SK-N-SH (cell line): Measurements from ENCODE around the gene PPP1R16B. TPM values are rescaled to one million over a fixed set of nuclear protein-coding genes. Genes with fewer than 3 reads are reported as not detected.

Source experiments
- CTCF ChIA-PET: fragments of 300-600, 350-600 bp; formaldehyde crosslinking; extraction: SDS; loops from one replicate; lab custom pipeline; 2021; lab: Yijun Ruan, JAX
- POLR2A ChIA-PET: fragments of 350-600 bp; sonication (Branson Sonifier 250); formaldehyde crosslinking; extraction: SDS; loops from one replicate; lab custom pipeline; 2020; ENCODE audit warnings: antibody characterized with exemption, inconsistent platforms; lab: Yijun Ruan, JAX
- DNase-seq: peaks from one replicate; pipeline ENCODE4 v3.0.0; 2012
- H2AFZ ChIP-seq: fragments of 200-600 bp; sonication (generic); 2 replicates; pipeline ENCODE4 v1.8.1; 2016; ENCODE audit warnings: antibody characterized with exemption, mild to moderate bottlenecking, low read depth
- H3F3A ChIP-seq: fragments of 200-600 bp; sonication (generic); replicated peaks from 2 replicates; pipeline ENCODE3; 2016; ENCODE audit warnings: antibody characterized with exemption, mild to moderate bottlenecking; ENCODE audit not compliant: insufficient read depth
- H3K27ac ChIP-seq, 2 experiments: fragments of 200-500 bp in 1 of 2; fragments of 200-600 bp in 1 of 2; sonication (Bioruptor generic) in 1 of 2; sonication (generic), shearing (Covaris generic) in 1 of 2; 2 replicates each; pipeline versions ENCODE4 v1.5.1 to v1.6.1; 2014 to 2016; ENCODE audit warnings: low read depth in 2 of 2, inconsistent platforms in 1 of 2, low read length in 1 of 2, mild to moderate bottlenecking in 1 of 2, mixed read lengths in 1 of 2
- H3K27me3 ChIP-seq: fragments of 200-600 bp; sonication (generic), shearing (Covaris generic); 2 replicates; pipeline ENCODE4 v1.6.1; 2016; ENCODE audit warnings: mixed run types; ENCODE audit not compliant: insufficient read depth
- H3K36me3 ChIP-seq, 2 experiments: fragments of 200-500 bp in 1 of 2; fragments of 200-600 bp in 1 of 2; sonication (Bioruptor generic) in 1 of 2; sonication (generic) in 1 of 2; replicated peaks in 1 of 2; 2 replicates each; pipeline versions ENCODE3 to v1.5.1; 2014 to 2016; ENCODE audit warnings: low read length in 1 of 2, mild to moderate bottlenecking in 1 of 2; ENCODE audit not compliant: insufficient read depth in 2 of 2, control insufficient read depth in 1 of 2
- H3K4me1 ChIP-seq, 2 experiments: fragments of 200-500 bp in 1 of 2; fragments of 200-600 bp in 1 of 2; sonication (Bioruptor generic) in 1 of 2; sonication (generic), shearing (Covaris generic) in 1 of 2; 2 replicates each; pipeline versions ENCODE4 v1.5.1 to v1.6.1; 2014 to 2016; ENCODE audit warnings: low read depth in 1 of 2, low read length in 1 of 2, mixed run types in 1 of 2; ENCODE audit not compliant: insufficient read depth in 2 of 2, control insufficient read depth in 1 of 2
- H3K4me2 ChIP-seq: fragments of 200-600 bp; sonication (generic), shearing (Covaris generic); 2 replicates; pipeline ENCODE4 v1.6.1; 2017; ENCODE audit warnings: mixed run types
- H3K4me3 ChIP-seq, 2 experiments: fragments of 200-500 bp in 1 of 2; fragments of 200-600 bp in 1 of 2; sonication (Bioruptor generic) in 1 of 2; sonication (generic), shearing (Covaris generic) in 1 of 2; 2 replicates each; pipeline versions ENCODE4 v1.5.1 to v1.8.1; 2014 to 2016; ENCODE audit warnings: low read depth in 2 of 2, inconsistent platforms in 1 of 2, low read length in 1 of 2, mild to moderate bottlenecking in 1 of 2, mixed read lengths in 1 of 2, moderate library complexity in 1 of 2
- H3K79me2 ChIP-seq: fragments of 200-600 bp; sonication (generic); 2 replicates; pipeline ENCODE4 v1.8.1; 2017; ENCODE audit warnings: mild to moderate bottlenecking; ENCODE audit not compliant: insufficient read depth
- H3K9ac ChIP-seq: fragments of 200-600 bp; sonication (generic); 2 replicates; pipeline ENCODE4 v1.6.1; 2017; ENCODE audit warnings: mixed run types
- H3K9me2 ChIP-seq: fragments of 200-600 bp; sonication (generic); 2 replicates; pipeline ENCODE4 v1.6.1; 2017; ENCODE audit warnings: mixed run types
- H3K9me3 ChIP-seq: fragments of 200-600 bp; sonication (generic); 2 replicates; pipeline ENCODE4 v1.6.1; 2017; ENCODE audit warnings: mixed run types, mild to moderate bottlenecking, moderate library complexity
- H4K20me1 ChIP-seq: fragments of 200-600 bp; sonication (generic); 2 replicates; pipeline ENCODE4 v1.6.1; 2017; ENCODE audit warnings: mild to moderate bottlenecking, mixed run types; ENCODE audit not compliant: insufficient read depth
- ELF1 ChIP-seq: IDR thresholded peaks from 2 replicates; pipeline ENCODE4 v1.4.0; 2012
- EP300 ChIP-seq, 2 experiments: IDR thresholded peaks; 2 replicates each; pipeline versions ENCODE4 v1.4.0 to v1.6.1; 2012; ENCODE audit warnings: borderline replicate concordance in 1 of 2, low read depth in 1 of 2, low read length in 1 of 2
- EZH2phosphoT487 ChIP-seq: fragments of 200-600 bp; sonication (generic); IDR thresholded peaks from 2 replicates; pipeline ENCODE4 v1.6.1; 2017; ENCODE audit warnings: low read depth, mixed run types, mild to moderate bottlenecking, antibody characterized with exemption, moderate library complexity, borderline replicate concordance
- FOSL2 ChIP-seq: IDR thresholded peaks from 2 replicates; pipeline ENCODE4 v1.4.0; 2012; ENCODE audit warnings: low read depth, mild to moderate bottlenecking, moderate library complexity, borderline replicate concordance
- JUND ChIP-seq: IDR thresholded peaks from 2 replicates; pipeline ENCODE4 v1.4.0; 2012
- MAX ChIP-seq: IDR thresholded peaks from 2 replicates; pipeline ENCODE4 v1.4.0; 2012; ENCODE audit warnings: low read depth
- PBX3 ChIP-seq: IDR thresholded peaks from 2 replicates; pipeline ENCODE4; 2012
- POLR2AphosphoS5 ChIP-seq: IDR thresholded peaks from 2 replicates; pipeline ENCODE4 v1.6.1; 2012; ENCODE audit warnings: low read depth, low read length
- RAD21 ChIP-seq: IDR thresholded peaks from 2 replicates; pipeline ENCODE4 v1.6.1; 2012; ENCODE audit warnings: mild to moderate bottlenecking, low read length
- RCOR1 ChIP-seq: fragments of 150-350 bp; IDR thresholded peaks from 2 replicates; pipeline ENCODE4 v1.6.1; 2017; ENCODE audit warnings: antibody characterized with exemption, low read length
- RFX5 ChIP-seq: IDR thresholded peaks from 2 replicates; pipeline ENCODE4 v1.6.1; 2012; ENCODE audit warnings: mild to moderate bottlenecking, improper control_type of control experiment, low read length
- RXRA ChIP-seq: IDR thresholded peaks from 2 replicates; pipeline ENCODE4 v1.4.0; 2012; ENCODE audit warnings: low read depth, mild to moderate bottlenecking, borderline replicate concordance
- SIN3A ChIP-seq: IDR thresholded peaks from 2 replicates; pipeline ENCODE4 v1.6.1; 2012; ENCODE audit warnings: low read depth, mild to moderate bottlenecking, low read length, moderate library complexity, borderline replicate concordance
- SMC3 ChIP-seq: IDR thresholded peaks from 2 replicates; pipeline ENCODE4 v1.6.1; 2012; ENCODE audit warnings: low read depth, low read length, improper control_type of control experiment
- TAF1 ChIP-seq: IDR thresholded peaks from 2 replicates; pipeline ENCODE4 v1.6.1; 2012; ENCODE audit warnings: low read depth, mild to moderate bottlenecking, low read length, moderate library complexity, borderline replicate concordance
- TEAD4 ChIP-seq: IDR thresholded peaks from 2 replicates; pipeline ENCODE4 v1.4.0; 2012; ENCODE audit warnings: mild to moderate bottlenecking, borderline replicate concordance; ENCODE audit not compliant: insufficient read depth
- USF1 ChIP-seq: IDR thresholded peaks from 2 replicates; pipeline ENCODE4 v1.4.0; 2012; ENCODE audit warnings: low read depth, borderline replicate concordance
- WGBS: methylation state at CpG from one replicate; pipeline ENCODE4 v1.1.6; 2017; ENCODE audit warnings: low lambda C conversion rate; 5-methylcytosine and 5-hydroxymethylcytosine counted together
- polyA plus RNA-seq, 3 experiments: library from polyadenylated mRNA; depleted of rRNA; stranded (reverse); fragments of >200 nt; gene quantifications; 2 replicates each; pipeline ENCODE4 v1.2.3, GENCODE V29; 2012

Gene PPP1R16B
- polyA plus RNA-seq, 1 of the 3 experiments (the other 2 are of a cell fraction), result 0.28 TPM

GRCh38 chr20:38798266-38798665, 7.2 kb upstream of the PPP1R16B start:
- TF ChIP-seq RXRA, result no peak
- TF ChIP-seq RAD21, result no peak
- no peak for TF ChIP-seq TEAD4
- no peak for TF ChIP-seq ELF1
- TF ChIP-seq FOSL2, result no peak
- no peak for TF ChIP-seq SIN3A
- TF ChIP-seq RCOR1, result no peak
- no peak for TF ChIP-seq TAF1
- TF ChIP-seq POLR2AphosphoS5, result no peak
- TF ChIP-seq, all 33 proteins: peak for 0
- ChIA-PET CTCF (no interaction called here), POLR2A (no interaction called here)
- H2AFZ ChIP-seq, result no peak overlapping the region
- peaks cover 17% of the 10 kb centered on the region; the same call in 1 of the 2 replicates for H3K27me3 ChIP-seq
- no peak overlapping the region for H3K4me2 ChIP-seq
- no peak overlapping the region for H3K4me3 ChIP-seq
- 71% methylated on average over 3 of the region's 3 CpGs for WGBS
- H3K4me1 ChIP-seq, result no peaks in the 10 kb centered on the region
- H3F3A ChIP-seq, result no peaks in the 10 kb centered on the region
- no peak for DNase-seq
- no peak overlapping the region for H3K27ac ChIP-seq
- no peak overlapping the region for H3K9ac ChIP-seq
- no peaks in the 10 kb centered on the region for H3K79me2 ChIP-seq
- no peaks in the 10 kb centered on the region for H4K20me1 ChIP-seq
- H3K36me3 ChIP-seq, result no peaks in the 10 kb centered on the region
- H3K9me2 ChIP-seq, result no peaks in the 10 kb centered on the region
- no peaks in the 10 kb centered on the region for H3K9me3 ChIP-seq

- Histone ChIP-seq H3K27me3 (peaks cover 17% of the 10 kb centered on the region; the same call in 1 of the 2 replicates), H4K20me1 (no peaks in the 10 kb centered on the region), H3K9ac (no peak overlapping the region), H2AFZ (no peak overlapping the region), H3K79me2 (no peaks in the 10 kb centered on the region), H3K4me2 (no peak overlapping the region), H3F3A (no peaks in the 10 kb centered on the region), H3K9me3 (no peaks in the 10 kb centered on the region), H3K9me2 (no peaks in the 10 kb centered on the region), H3K4me1 (no peaks in the 10 kb centered on the region), H3K4me3 (no peak overlapping the region), H3K36me3 (no peaks in the 10 kb centered on the region), H3K27ac (no peak overlapping the region)
- no peak for DNase-seq
- 50% methylated on average over 4 of the region's 4 CpGs for WGBS
- POLR2A ChIA-PET, result no interaction called here
- CTCF ChIA-PET, result interaction anchor here (1.2 to 1.7 kb wide), 2 partner anchors 9 to 150 kb away, joined by 3 to 10 read pairs; no protein-coding TSS in a partner anchor
- TF ChIP-seq JUND (no peak), EZH2phosphoT487 (no peak), ELF1 (no peak), USF1 (no peak), SMC3 (no peak), PBX3 (no peak), EP300 (IDR thresholded peaks at IDR 0.05; ENCODE audit: borderline replicate concordance in 1 of 2, low read depth in 1 of 2, low read length in 1 of 2) (no peak), MAX (no peak), RFX5 (no peak)
These were observed 6.3 kb upstream of the PPP1R16B start for GRCh38 chr20:38799203-38799602.
